ENCODE data around the gene SUGP2.

SUGP2 gene

DNA sequence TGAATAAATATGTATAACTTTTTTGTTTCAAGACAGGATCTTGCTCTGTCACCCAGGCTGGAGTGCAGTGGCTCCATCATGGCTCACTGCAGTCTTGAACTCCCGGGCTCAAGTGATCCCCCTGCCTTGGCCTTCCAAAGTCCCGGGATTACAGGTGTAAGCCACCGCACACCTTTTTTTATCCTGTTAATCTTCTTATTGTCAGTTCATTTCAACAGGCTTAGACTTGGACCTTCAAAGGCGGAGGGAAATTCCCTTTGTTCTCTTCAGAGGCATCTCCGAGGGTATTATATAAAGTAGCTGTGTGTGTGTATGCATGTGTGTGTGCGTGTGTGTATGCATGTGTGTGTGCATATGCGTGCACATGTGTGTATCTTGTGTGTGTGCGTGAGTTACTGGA, 35.0 kb downstream of the SUGP2 start:
- H3K36me3 ChIP-seq (ENCODE audit: insufficient read depth, low read length), result peaks cover 24% of the 10 kb centered on the region
- H3K9ac ChIP-seq (ENCODE audit: low read depth, low read length), result no peak overlapping the region
- peaks cover 3% of the 10 kb centered on the region; the same call in 1 of the 2 replicates for H3K4me1 ChIP-seq (ENCODE audit: insufficient read depth, low read length)
- no peaks in the 10 kb centered on the region for H3K9me3 ChIP-seq (ENCODE audit: control insufficient read depth, insufficient read depth, low read length)

DNA sequence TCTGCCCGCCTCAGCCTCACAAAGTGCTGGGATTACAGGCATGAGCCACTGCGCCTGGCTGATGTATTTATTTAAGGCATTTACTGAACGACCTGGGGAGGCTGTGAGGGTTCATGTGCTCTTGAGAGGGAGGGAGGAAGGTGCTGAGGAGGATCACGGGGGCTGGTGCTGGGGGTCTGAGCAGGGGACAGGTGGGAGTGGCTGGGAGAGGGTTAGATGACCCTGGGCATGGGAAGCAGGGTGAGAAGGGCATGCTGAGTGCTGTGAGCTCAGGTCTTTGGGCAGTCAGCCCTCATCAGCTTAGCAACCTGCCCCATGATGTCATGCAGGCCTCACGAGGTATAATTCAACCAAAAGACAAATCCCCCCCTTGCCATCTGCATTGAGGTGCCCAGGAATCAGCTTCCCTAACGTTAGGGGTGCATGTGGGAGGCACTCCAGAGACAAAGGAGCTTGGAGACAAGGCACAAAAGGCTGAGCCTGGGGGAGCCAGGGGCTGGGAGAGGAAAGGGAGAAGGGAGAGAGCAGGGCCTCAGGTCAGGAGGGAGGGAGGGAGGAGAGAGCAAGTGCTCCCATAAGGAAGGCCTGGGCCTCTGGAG, 36.4 kb downstream of the SUGP2 start:
- H3K9ac ChIP-seq (ENCODE audit: low read depth, low read length), result no peak overlapping the region
- H3K4me1 ChIP-seq (ENCODE audit: insufficient read depth, low read length), result peaks cover 3% of the 10 kb centered on the region; the same call in 1 of the 2 replicates
- no peaks in the 10 kb centered on the region for H3K9me3 ChIP-seq (ENCODE audit: control insufficient read depth, insufficient read depth, low read length)
- peaks cover 21% of the 10 kb centered on the region for H3K36me3 ChIP-seq (ENCODE audit: insufficient read depth, low read length)

DNA sequence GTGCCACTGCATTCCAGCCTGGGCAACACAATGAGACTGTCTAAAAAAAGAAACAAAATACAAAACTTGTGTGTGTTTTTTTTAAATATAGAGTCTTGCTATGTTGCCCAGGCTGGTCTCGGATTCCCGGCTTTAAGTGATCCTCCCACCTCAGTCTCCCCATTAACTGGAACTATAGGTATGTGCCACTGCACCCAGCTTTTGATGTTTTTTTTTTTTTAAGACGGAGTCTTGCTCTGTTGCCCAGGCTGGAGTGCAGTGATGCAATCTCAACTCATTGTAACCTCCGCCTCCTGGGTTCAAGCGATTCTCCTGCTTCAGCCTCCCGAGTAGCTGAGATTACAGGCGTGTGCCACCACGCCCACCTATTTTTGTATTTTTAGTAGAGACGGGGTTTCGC, 37.0 kb downstream of the SUGP2 start:
- no peaks in the 10 kb centered on the region for H3K9me3 ChIP-seq (ENCODE audit: control insufficient read depth, insufficient read depth, low read length)
- peaks cover 15% of the 10 kb centered on the region for H3K36me3 ChIP-seq (ENCODE audit: insufficient read depth, low read length)
- peaks cover 3% of the 10 kb centered on the region; the same call in 1 of the 2 replicates for H3K4me1 ChIP-seq (ENCODE audit: insufficient read depth, low read length)
- no peak overlapping the region for H3K9ac ChIP-seq (ENCODE audit: low read depth, low read length)

DNA sequence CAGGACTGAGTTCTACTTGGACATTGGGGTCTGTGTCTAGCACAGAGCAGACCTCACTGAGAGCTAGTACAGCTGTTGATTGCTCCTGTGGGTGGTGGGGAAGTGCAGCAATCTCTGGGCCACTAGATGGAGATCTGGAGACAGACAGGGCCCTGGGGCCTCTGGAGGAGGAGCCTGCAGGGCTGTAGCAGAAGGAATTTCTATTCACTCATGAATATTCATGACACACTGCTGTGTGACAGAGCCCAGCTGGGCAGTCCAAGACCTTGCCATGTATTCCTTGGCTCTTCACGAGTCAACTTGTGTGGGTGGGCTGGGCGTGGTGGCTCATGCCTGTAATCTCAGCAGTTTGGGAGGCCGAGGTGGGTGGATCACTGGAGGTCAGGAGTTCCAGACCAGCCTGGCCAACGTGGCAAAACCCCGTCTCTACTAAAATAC, 37.5 kb downstream of the SUGP2 start:
- Histone ChIP-seq H3K4me1 (ENCODE audit: insufficient read depth, low read length) (peaks cover 3% of the 10 kb centered on the region; the same call in 1 of the 2 replicates), H3K9me3 (ENCODE audit: control insufficient read depth, insufficient read depth, low read length) (no peaks in the 10 kb centered on the region), H3K9ac (ENCODE audit: low read depth, low read length) (no peak overlapping the region), H3K36me3 (ENCODE audit: insufficient read depth, low read length) (peaks cover 14% of the 10 kb centered on the region)

DNA sequence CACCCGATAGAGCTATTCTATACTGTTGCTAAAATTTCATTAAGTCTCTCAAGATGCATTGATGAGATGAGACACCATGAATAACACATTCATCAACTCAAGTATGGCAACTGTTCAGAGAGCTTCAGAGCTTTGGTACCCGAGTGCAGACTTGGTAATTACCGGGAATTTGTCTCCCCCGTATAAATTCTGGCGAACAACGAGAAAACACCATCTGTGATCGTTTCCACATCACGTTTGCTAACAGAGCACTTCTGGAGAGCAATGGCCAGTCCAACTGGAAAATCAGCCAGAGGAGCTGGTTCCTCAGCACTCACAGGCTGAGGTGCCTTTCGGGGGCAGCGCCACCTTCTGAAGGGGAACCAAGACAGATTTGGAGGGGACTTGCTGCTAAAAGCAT, 40.2 kb downstream of the SUGP2 start:
- Histone ChIP-seq H3K9me3 (ENCODE audit: control insufficient read depth, insufficient read depth, low read length) (no peaks in the 10 kb centered on the region), H3K9ac (ENCODE audit: low read depth, low read length) (no peak overlapping the region), H3K36me3 (ENCODE audit: insufficient read depth, low read length) (peaks cover 10% of the 10 kb centered on the region)

DNA sequence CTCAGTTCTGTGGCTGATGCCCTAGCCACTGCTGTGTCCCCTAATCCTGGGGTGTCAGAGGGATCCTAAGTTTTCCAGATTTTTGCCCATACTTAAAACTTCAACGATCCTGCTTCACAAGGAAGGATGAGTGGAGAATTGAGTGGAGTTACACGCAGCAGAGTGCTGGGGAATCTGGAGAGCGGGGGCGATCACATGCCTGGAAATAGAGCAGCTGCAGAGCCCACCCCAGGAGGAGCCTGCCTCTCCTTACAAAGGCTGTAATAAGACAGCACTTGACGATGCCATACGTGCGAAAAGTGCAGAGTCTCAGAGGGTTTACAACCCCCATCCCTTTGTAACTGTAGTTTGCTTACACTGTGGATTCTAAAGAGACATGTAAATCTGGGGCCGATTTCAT, 40.6 kb downstream of the SUGP2 start:
- Histone ChIP-seq H3K36me3 (ENCODE audit: insufficient read depth, low read length) (peaks cover 10% of the 10 kb centered on the region), H3K9me3 (ENCODE audit: control insufficient read depth, insufficient read depth, low read length) (no peaks in the 10 kb centered on the region)

More for the DNA sequence above, 40.2 kb downstream of the SUGP2 start:
- H3K4me1 ChIP-seq (ENCODE audit: insufficient read depth, low read length), result peaks cover 3% of the 10 kb centered on the region; the same call in 1 of the 2 replicates

DNA sequence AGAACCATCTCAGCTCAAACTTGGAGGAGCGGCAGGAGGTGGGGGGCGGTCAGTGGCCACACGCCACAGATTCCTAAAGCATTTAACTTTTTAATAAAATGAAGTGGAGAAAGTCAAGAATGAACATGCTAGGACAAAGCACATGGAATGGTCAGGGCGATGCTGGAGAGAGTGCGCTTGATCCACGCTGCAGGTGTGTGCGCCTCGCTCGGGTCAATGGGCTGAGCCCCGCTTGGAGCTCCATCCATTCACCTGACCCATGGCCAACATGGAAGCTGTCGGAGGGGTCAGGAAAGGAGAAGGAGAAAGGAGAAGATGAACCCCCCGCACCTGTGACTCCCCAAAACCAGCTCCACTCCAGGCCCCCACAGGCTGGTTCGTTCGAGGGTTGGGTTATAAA, 41.8 kb downstream of the SUGP2 start:
- peaks cover 3% of the 10 kb centered on the region; the same call in 1 of the 2 replicates for H3K4me1 ChIP-seq (ENCODE audit: insufficient read depth, low read length)
- no peaks in the 10 kb centered on the region for H3K9me3 ChIP-seq (ENCODE audit: control insufficient read depth, insufficient read depth, low read length)
- H3K9ac ChIP-seq (ENCODE audit: low read depth, low read length), result no peak overlapping the region
- H3K36me3 ChIP-seq (ENCODE audit: insufficient read depth, low read length), result peaks cover 10% of the 10 kb centered on the region

More for the DNA sequence above, 40.6 kb downstream of the SUGP2 start:
- Histone ChIP-seq H3K9ac (ENCODE audit: low read depth, low read length) (no peak overlapping the region), H3K4me1 (ENCODE audit: insufficient read depth, low read length) (peaks cover 3% of the 10 kb centered on the region; the same call in 1 of the 2 replicates)

DNA sequence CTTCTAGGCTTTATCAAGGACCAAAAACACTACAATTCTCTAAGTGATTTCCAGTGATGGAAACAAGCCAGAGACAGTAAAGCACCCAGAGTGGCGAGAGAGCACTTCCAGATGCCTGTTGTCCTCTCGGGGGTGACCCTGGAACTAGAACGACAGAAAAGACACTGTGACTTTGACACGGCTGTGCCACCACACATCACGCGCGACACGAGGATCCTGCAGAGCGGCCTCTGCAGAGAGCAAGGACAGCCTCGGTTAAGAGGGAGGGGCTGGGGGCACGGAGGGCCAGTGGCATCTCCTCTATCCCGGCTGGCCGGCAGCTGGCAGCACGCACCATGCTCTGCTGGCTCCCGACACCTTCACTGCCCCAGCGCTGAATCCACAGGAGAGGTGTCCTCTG, 42.3 kb downstream of the SUGP2 start:
- H3K9ac ChIP-seq (ENCODE audit: low read depth, low read length), result no peak overlapping the region
- peaks cover 3% of the 10 kb centered on the region; the same call in 1 of the 2 replicates for H3K4me1 ChIP-seq (ENCODE audit: insufficient read depth, low read length)
- H3K9me3 ChIP-seq (ENCODE audit: control insufficient read depth, insufficient read depth, low read length), result no peaks in the 10 kb centered on the region
- H3K36me3 ChIP-seq (ENCODE audit: insufficient read depth, low read length), result peaks cover 10% of the 10 kb centered on the region

DNA sequence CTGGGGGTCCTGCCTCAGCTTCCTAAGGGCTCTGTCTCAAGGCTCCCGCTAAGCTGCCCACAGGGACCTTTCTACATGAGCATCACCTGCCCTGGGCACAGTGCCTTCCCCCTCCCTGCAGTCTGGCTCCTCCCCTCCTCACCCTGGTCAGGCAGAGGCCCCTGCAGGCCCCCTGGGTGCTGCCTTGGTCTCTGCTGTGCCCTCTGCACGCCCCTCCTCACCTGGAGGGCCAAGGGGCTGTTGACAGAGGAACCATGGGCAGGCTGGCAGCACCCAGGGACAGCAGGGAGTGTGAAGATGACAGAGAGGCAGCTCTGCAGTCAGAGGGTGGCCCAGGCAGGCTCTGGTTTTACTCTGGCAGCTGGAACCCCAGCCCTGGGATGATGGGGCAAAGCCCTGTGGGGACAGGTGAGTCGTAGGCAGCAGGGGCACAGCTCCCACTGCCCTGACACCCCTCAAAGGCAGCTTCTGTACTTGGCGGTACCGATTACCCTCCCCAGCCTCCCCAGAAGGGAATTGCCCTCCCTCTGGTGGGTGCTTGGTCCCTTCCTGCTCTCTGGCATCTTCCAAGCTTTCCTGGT, 43.1 kb downstream of the SUGP2 start:
- Histone ChIP-seq H3K4me1 (ENCODE audit: insufficient read depth, low read length) (no peaks in the 10 kb centered on the region), H3K9me3 (ENCODE audit: control insufficient read depth, insufficient read depth, low read length) (no peaks in the 10 kb centered on the region), H3K9ac (ENCODE audit: low read depth, low read length) (no peak overlapping the region), H3K36me3 (ENCODE audit: insufficient read depth, low read length) (peaks cover 10% of the 10 kb centered on the region)

DNA sequence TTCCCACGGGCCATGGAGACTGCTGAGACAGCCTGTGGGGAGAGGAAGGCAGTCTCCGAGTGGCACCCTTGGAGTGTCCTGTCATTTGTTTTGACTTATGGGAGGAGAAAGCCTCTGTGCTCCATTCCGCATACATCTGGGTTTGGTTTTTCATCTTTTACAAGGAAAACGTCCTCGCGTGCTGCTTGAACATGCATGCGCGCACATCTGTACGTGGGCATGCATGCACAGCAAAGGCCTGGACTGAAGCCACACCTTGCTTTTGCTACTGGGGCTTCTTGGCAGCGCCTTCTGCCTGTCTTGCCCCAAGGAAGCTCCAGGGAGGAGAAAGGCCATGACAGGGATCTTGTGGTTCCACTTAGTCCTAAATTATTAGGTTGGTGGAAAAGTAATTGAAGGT, 44.0 kb downstream of the SUGP2 start:
- Histone ChIP-seq H3K9ac (ENCODE audit: low read depth, low read length) (no peak overlapping the region), H3K9me3 (ENCODE audit: control insufficient read depth, insufficient read depth, low read length) (no peaks in the 10 kb centered on the region), H3K36me3 (ENCODE audit: insufficient read depth, low read length) (peaks cover 6% of the 10 kb centered on the region), H3K4me1 (ENCODE audit: insufficient read depth, low read length) (no peaks in the 10 kb centered on the region)

DNA sequence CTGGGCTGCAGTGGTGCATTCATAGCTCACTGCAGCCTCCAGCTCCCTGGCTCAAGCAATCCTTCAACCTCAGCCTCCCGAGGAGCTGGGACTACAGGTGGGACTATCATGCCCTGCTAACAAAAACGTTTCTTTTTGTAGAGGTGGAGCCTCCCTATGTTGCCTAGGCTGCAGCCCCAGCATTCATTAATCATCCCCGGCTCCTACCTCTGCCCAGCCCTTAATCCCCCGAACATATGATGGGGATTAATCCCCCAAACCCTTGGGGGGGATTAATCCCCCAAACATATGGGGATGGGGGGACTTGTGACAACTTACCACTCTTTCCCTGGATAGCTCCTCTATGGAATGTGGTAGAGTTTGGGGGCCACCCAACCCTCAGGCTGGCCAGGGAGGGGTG, 45.9 kb downstream of the SUGP2 start:
- Histone ChIP-seq H3K9me3 (ENCODE audit: control insufficient read depth, insufficient read depth, low read length) (no peaks in the 10 kb centered on the region), H3K4me1 (ENCODE audit: insufficient read depth, low read length) (no peaks in the 10 kb centered on the region), H3K9ac (ENCODE audit: low read depth, low read length) (no peak overlapping the region), H3K36me3 (ENCODE audit: insufficient read depth, low read length) (no peaks in the 10 kb centered on the region)

DNA sequence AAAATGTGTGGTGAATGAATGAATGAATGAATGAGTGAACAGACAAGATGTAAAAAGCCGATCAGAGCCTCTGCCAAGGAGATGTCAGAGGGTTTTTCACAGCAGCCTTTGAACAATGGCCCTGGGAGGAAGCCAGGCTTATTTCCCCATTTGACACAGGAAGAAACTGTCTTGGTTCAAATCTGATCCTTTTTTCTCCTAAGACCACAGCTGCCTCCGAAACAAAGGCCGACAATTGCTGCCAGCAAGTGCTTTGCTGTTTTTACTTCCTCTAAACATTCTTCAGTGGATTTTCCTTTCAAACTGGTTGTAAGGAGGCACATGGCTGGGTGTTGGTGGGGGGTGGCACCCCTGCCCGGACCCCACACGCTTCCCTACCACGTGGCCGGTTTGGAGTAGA, 48.1 kb downstream of the SUGP2 start:
- Histone ChIP-seq H3K36me3 (ENCODE audit: insufficient read depth, low read length) (no peaks in the 10 kb centered on the region), H3K4me1 (ENCODE audit: insufficient read depth, low read length) (no peaks in the 10 kb centered on the region), H3K9ac (ENCODE audit: low read depth, low read length) (no peak overlapping the region), H3K9me3 (ENCODE audit: control insufficient read depth, insufficient read depth, low read length) (no peaks in the 10 kb centered on the region)

DNA sequence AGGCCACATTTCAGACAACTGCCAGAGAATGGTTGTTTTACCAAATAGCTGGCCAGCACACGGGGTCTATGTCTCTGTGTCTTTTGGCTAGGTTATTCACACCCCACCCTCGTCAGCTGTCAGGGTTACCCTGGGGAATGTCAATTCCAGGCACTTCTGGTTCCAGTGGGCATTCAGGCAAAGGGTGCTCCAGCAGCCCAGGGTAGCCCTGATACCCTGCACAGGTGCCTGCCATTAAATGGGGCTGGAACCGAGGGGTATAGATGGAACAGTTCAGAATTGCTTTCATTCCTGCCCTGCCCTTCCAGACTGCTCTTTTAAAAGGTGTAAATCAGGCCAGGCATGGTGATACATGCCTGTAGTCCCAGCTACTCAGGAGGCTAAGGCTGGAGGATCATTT, 49.1 kb downstream of the SUGP2 start:
- Histone ChIP-seq H3K9me3 (ENCODE audit: control insufficient read depth, insufficient read depth, low read length) (no peaks in the 10 kb centered on the region), H3K4me1 (ENCODE audit: insufficient read depth, low read length) (no peaks in the 10 kb centered on the region), H3K9ac (ENCODE audit: low read depth, low read length) (no peak overlapping the region), H3K36me3 (ENCODE audit: insufficient read depth, low read length) (no peaks in the 10 kb centered on the region)

DNA sequence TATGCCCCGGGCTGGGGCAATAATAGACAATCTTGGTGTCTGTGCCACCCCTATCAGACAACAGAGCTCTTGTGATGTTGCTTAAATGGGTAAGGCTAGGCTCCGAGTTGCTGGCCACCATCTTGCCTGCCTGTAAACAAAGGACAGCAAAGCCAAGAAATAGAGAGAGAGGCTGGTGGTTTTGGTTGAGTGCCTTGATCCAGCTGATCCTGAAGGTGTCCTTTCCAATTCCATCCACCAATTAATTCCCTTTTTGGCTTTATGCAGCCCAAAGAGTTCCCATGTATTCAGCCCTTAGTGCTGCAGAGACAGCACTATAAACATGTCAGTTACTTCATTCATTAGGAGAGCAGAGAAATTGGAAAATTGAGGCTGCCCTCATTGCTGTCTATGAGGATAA, 50.6 kb downstream of the SUGP2 start:
- Histone ChIP-seq H3K4me1 (ENCODE audit: insufficient read depth, low read length) (no peaks in the 10 kb centered on the region), H3K9ac (ENCODE audit: low read depth, low read length) (no peak overlapping the region), H3K9me3 (ENCODE audit: control insufficient read depth, insufficient read depth, low read length) (no peaks in the 10 kb centered on the region), H3K36me3 (ENCODE audit: insufficient read depth, low read length) (no peaks in the 10 kb centered on the region)

DNA sequence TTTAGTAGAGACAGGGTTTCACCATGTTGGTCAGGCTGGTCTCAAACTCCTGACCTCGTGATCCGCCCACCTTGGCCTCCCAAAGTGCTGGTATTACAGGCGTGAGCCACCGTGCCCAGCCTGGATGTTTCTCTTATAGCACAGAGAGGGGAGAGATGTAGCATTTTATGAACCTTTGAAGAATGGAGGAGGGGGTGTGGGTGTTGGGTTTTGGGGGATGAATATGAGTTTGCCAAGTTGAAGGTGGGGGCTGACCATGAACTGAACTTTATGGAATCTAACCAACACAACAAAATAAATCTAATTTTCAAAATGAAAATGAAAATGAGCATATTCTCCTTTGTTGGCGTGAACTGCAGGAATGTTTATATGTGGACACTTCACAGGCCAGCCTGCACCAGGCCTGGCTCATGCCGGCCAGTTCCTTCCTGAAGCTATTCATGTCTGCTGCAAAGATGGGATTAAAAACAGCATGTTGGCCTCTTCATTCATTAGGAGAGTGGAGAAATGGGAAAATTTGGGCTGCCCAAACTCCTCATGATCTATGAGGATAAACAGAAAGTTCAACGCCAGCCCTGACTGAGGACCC, 52.8 kb downstream of the SUGP2 start:
- Histone ChIP-seq H3K9ac (ENCODE audit: low read depth, low read length) (no peak overlapping the region), H3K4me1 (ENCODE audit: insufficient read depth, low read length) (no peaks in the 10 kb centered on the region), H3K9me3 (ENCODE audit: control insufficient read depth, insufficient read depth, low read length) (no peaks in the 10 kb centered on the region), H3K36me3 (ENCODE audit: insufficient read depth, low read length) (no peaks in the 10 kb centered on the region)

Data from ES-I3 (cell line).